Measurements from ENCODE around the gene CDSN. TPM values are rescaled to one million over a fixed set of nuclear protein-coding genes. Genes with fewer than 3 reads are reported as not detected.
A peak's percentile ranks its signal among the peaks of the same experiment; 100 is the strongest.

CDSN gene
- total RNA-seq, 4 donors from 2014 or later = 0.13 TPM; not detected in 3

- no peaks in the 10 kb centered on the region for H3K27me3 ChIP-seq
- H3K4me3 ChIP-seq = peak within 1 kb of the TSS; percentile 58 to 86 (median 75)
- H3K9me3 ChIP-seq = no peaks in the 10 kb centered on the region
- peak in 2 of 4 donors; percentile 10 to 16 for TF ChIP-seq POLR2A (IDR thresholded peaks at IDR 0.05)
- TF ChIP-seq CTCF (IDR thresholded peaks at IDR 0.05) = peak in 1 of 6 experiments; percentile 6
- H3K4me1 ChIP-seq = peaks cover 10 to 40% (median 16%) of the 10 kb centered on the region in 3 donors
- H3K27ac ChIP-seq = peak within 1 kb of the TSS; percentile 85 to 91 (median 86)
- DNase-seq = peak; percentile 86
- 0 to 4% methylated on average over 10 to 46 of the region's 65 CpGs for WGBS, 2 donors
- peaks cover 4 to 50% (median 12%) of the 10 kb centered on the region in 3 donors for H3K36me3 ChIP-seq
- intact Hi-C loops (cut with DNase I) = no loop called here
These were observed 38.1 kb upstream of the CDSN start, which contains the start of gene TCF19 for GRCh38 chr6:31158140-31158862. TSS of gene TCF19 (plus strand) at chr6:31158589. CDS start at chr6:31159470, 881 bp downstream.

- H3K4me3 ChIP-seq = peak within 1 kb of the TSS; percentile 58 to 86 (median 75)
- intact Hi-C loops (cut with DNase I) = no loop called here
- WGBS, 2 donors = 4% methylated on average over 13 of the region's 14 CpGs
- peaks cover 4 to 50% (median 12%) of the 10 kb centered on the region in 3 donors for H3K36me3 ChIP-seq
- peaks cover 10 to 40% (median 16%) of the 10 kb centered on the region in 3 donors for H3K4me1 ChIP-seq
- no peak for DNase-seq
- no peaks in the 10 kb centered on the region for H3K9me3 ChIP-seq
- no peak for TF ChIP-seq CTCF (IDR thresholded peaks at IDR 0.05)
- no peak for TF ChIP-seq POLR2A (IDR thresholded peaks at IDR 0.05)
- H3K27me3 ChIP-seq = no peaks in the 10 kb centered on the region
- H3K27ac ChIP-seq = peak within 1 kb of the TSS; percentile 85 to 91 (median 86)
These were observed 37.4 kb upstream of the CDSN start, which contains the start of gene CCHCR1 for GRCh38 chr6:31157513-31158139. TSS of gene CCHCR1 (minus strand) at chr6:31157802. CDS start at chr6:31157600, 202 bp downstream.

GRCh38 chr6:31156641-31157040 lies 36.4 kb upstream of the CDSN start:
- Histone ChIP-seq H3K36me3 (peaks cover 4 to 43% (median 12%) of the 10 kb centered on the region in 3 donors), H3K27ac (no peak overlapping the region), H3K4me3 (no peak overlapping the region), H3K4me1 (peaks cover 10 to 40% (median 16%) of the 10 kb centered on the region in 3 donors), H3K9me3 (no peaks in the 10 kb centered on the region), H3K27me3 (no peaks in the 10 kb centered on the region)
- intact Hi-C loops (cut with DNase I) = no loop called here
- TF ChIP-seq POLR2A (IDR thresholded peaks at IDR 0.05) = no peak
- no peak for TF ChIP-seq CTCF (IDR thresholded peaks at IDR 0.05)
- 94 to 96% methylated on average over 6 of the region's 7 CpGs for WGBS, 2 donors
- no peak for DNase-seq

- no peaks in the 10 kb centered on the region for H3K27me3 ChIP-seq
- H3K27ac ChIP-seq = no peak overlapping the region
- H3K36me3 ChIP-seq = peaks cover 4 to 60% (median 20%) of the 10 kb centered on the region in 3 donors
- WGBS, 2 donors = 85 to 91% methylated on average over 4 to 11 of the region's 15 CpGs
- H3K9me3 ChIP-seq = no peaks in the 10 kb centered on the region
- peaks cover 8 to 26% (median 12%) of the 10 kb centered on the region in 3 donors for H3K4me1 ChIP-seq
- TF ChIP-seq CTCF (IDR thresholded peaks at IDR 0.05) (no peak), POLR2A (IDR thresholded peaks at IDR 0.05) (no peak)
- DNase-seq = no peak
- intact Hi-C loops (cut with DNase I) = no loop called here
- no peak overlapping the region for H3K4me3 ChIP-seq
These were observed 34.2 kb upstream of the CDSN start for GRCh38 chr6:31154436-31154835.

- intact Hi-C loops (cut with DNase I) = no loop called here
- Histone ChIP-seq H3K36me3 (peaks cover 4 to 74% (median 20%) of the 10 kb centered on the region in 3 donors), H3K27me3 (no peaks in the 10 kb centered on the region), H3K27ac (no peak overlapping the region), H3K4me1 (peaks cover 4 to 16% (median 5%) of the 10 kb centered on the region in 3 donors), H3K9me3 (no peaks in the 10 kb centered on the region), H3K4me3 (no peak overlapping the region)
- TF ChIP-seq CTCF (IDR thresholded peaks at IDR 0.05) (no peak), POLR2A (IDR thresholded peaks at IDR 0.05) (no peak)
- WGBS, 2 donors = 90 to 91% methylated on average over 7 of the region's 7 CpGs
- no peak for DNase-seq
These were observed 32.5 kb upstream of the CDSN start for GRCh38 chr6:31152781-31153180.

Measured in esophagus squamous epithelium (tissue), 5 donors.